Nephron progenitor cell (in vitro differentiated cells): ENCODE measurements around the gene CCNO.

Experiments used
- DNase-seq: peaks from one replicate; pipeline ENCODE4 v3.0.0; 2021
- H3K27ac Mint-ChIP-seq: 2 replicates; pipeline ENCODE4 v1.8.0; 2021; ENCODE audit warnings: mild to moderate bottlenecking, moderate library complexity, mixed read lengths
- H3K27me3 Mint-ChIP-seq: 2 replicates; pipeline ENCODE4 v1.8.0; 2021; ENCODE audit warnings: mild to moderate bottlenecking, low read depth, mixed read lengths; ENCODE audit not compliant: poor library complexity
- H3K36me3 Mint-ChIP-seq: 2 replicates; pipeline ENCODE4 v1.8.0; 2021; ENCODE audit warnings: low read depth, mixed read lengths
- H3K4me1 Mint-ChIP-seq: 2 replicates; pipeline ENCODE4 v1.8.0; 2021; ENCODE audit warnings: mixed read lengths
- H3K4me3 Mint-ChIP-seq: 2 replicates; pipeline ENCODE4 v1.8.0; 2021; ENCODE audit warnings: mild to moderate bottlenecking, moderate library complexity, mixed read lengths
- H3K9me3 Mint-ChIP-seq: 2 replicates; pipeline ENCODE4 v1.8.0; 2021; ENCODE audit warnings: mild to moderate bottlenecking, moderate library complexity, mixed read lengths
- TF ChIP-seq, protein P1 (sequence below): fragments of 200-600 bp; sonication (generic); IDR thresholded peaks from 2 replicates; pipeline ENCODE4 v1.5.0; 2021; ENCODE audit warnings: antibody characterized with exemption

Gene CCNO, protein sequence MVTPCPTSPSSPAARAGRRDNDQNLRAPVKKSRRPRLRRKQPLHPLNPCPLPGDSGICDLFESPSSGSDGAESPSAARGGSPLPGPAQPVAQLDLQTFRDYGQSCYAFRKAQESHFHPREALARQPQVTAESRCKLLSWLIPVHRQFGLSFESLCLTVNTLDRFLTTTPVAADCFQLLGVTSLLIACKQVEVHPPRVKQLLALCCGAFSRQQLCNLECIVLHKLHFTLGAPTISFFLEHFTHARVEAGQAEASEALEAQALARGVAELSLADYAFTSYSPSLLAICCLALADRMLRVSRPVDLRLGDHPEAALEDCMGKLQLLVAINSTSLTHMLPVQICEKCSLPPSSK

GRCh38 chr5:55232985-55233928 is at the start of gene CCNO:
Gene CCNO (minus strand): TSS chr5:55233608. CDS start chr5:55233523, 85 bp downstream.
- Mint-ChIP-seq H3K27me3 (peaks cover 89% of the 10 kb centered on the region), H3K27ac (peak within 1 kb of the TSS; percentile 54), H3K36me3 (no peaks in the 10 kb centered on the region), H3K9me3 (no peaks in the 10 kb centered on the region), H3K4me1 (peaks cover 31% of the 10 kb centered on the region), H3K4me3 (peak within 1 kb of the TSS; percentile 89)
- peak; percentile 85 for DNase-seq
- TF ChIP-seq, protein P1, sequence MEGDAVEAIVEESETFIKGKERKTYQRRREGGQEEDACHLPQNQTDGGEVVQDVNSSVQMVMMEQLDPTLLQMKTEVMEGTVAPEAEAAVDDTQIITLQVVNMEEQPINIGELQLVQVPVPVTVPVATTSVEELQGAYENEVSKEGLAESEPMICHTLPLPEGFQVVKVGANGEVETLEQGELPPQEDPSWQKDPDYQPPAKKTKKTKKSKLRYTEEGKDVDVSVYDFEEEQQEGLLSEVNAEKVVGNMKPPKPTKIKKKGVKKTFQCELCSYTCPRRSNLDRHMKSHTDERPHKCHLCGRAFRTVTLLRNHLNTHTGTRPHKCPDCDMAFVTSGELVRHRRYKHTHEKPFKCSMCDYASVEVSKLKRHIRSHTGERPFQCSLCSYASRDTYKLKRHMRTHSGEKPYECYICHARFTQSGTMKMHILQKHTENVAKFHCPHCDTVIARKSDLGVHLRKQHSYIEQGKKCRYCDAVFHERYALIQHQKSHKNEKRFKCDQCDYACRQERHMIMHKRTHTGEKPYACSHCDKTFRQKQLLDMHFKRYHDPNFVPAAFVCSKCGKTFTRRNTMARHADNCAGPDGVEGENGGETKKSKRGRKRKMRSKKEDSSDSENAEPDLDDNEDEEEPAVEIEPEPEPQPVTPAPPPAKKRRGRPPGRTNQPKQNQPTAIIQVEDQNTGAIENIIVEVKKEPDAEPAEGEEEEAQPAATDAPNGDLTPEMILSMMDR = no peak

DNA sequence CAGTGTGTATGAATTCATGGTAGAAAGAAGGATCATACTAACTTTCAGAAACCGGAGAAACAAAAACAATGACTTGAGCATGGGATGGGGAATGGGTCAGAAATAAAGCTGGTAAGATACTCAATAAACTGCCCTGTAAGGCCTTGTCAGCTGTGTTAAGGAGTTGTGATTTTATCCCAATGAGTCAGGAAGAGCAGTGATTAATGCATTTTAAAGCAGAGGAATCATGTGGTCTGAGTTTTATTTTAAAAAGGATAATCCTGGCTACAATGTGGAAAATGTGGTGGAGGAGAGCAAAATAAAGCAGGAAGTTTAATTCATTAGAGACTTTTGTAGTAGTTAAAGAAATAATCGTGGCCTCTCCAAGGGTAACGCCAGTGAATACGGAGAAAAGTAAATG is 45.4 kb upstream of the CCNO start:
- Mint-ChIP-seq H3K27ac (no peak overlapping the region), H3K4me3 (no peak overlapping the region), H3K27me3 (peaks cover 4% of the 10 kb centered on the region), H3K36me3 (peaks cover 54% of the 10 kb centered on the region), H3K4me1 (no peaks in the 10 kb centered on the region), H3K9me3 (no peaks in the 10 kb centered on the region)
- TF ChIP-seq, protein P1 = no peak
- DNase-seq = no peak

DNA sequence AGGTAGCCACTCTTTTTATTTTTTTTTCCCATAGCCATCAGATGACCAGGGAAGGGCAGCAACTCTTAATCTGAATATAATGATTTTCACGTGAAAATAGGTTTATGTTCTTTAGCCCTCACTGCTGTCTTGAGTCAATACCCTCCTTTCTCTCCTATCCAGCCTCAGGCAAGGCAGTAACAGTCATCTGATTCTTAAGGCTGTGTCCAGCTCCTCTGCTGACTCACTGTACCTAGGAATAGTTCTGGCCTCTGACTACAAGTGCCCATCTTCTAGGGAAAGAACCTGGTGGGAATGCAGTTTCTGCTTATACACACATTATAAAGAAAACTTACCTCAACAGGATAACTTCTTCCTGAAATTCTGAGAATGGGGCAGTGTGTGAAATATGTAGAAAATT is 43.4 kb upstream of the CCNO start:
- no peaks in the 10 kb centered on the region for H3K9me3 Mint-ChIP-seq
- no peaks in the 10 kb centered on the region for H3K4me1 Mint-ChIP-seq
- H3K27ac Mint-ChIP-seq = no peak overlapping the region
- H3K36me3 Mint-ChIP-seq = peaks cover 62% of the 10 kb centered on the region
- no peak for DNase-seq
- TF ChIP-seq, protein P1 = no peak
- no peaks in the 10 kb centered on the region for H3K27me3 Mint-ChIP-seq
- H3K4me3 Mint-ChIP-seq = no peak overlapping the region

GRCh38 chr5:55258339-55258738 is 24.9 kb upstream of the CCNO start:
- H3K36me3 Mint-ChIP-seq = peaks cover 29% of the 10 kb centered on the region
- TF ChIP-seq, protein P1 = no peak
- H3K4me3 Mint-ChIP-seq = no peak overlapping the region
- no peaks in the 10 kb centered on the region for H3K9me3 Mint-ChIP-seq
- no peak for DNase-seq
- H3K4me1 Mint-ChIP-seq = peaks cover 6% of the 10 kb centered on the region
- H3K27me3 Mint-ChIP-seq = no peaks in the 10 kb centered on the region
- H3K27ac Mint-ChIP-seq = no peak overlapping the region

- no peak for DNase-seq
- H3K36me3 Mint-ChIP-seq = peaks cover 15% of the 10 kb centered on the region
- H3K4me3 Mint-ChIP-seq = no peak overlapping the region
- peaks cover 6% of the 10 kb centered on the region for H3K4me1 Mint-ChIP-seq
- TF ChIP-seq, protein P1 = no peak
- no peaks in the 10 kb centered on the region for H3K27me3 Mint-ChIP-seq
- no peaks in the 10 kb centered on the region for H3K9me3 Mint-ChIP-seq
- H3K27ac Mint-ChIP-seq = peak overlapping the region; percentile 11
Observed at GRCh38 chr5:55254802-55255201, 21.4 kb upstream of the CCNO start.
